GM19023 (cell line): ENCODE results near the gene TMTC2.

Experiments
- ATAC-seq: cut with Tn5 transposase; IDR thresholded peaks from one replicate; pipeline ENCODE4 v1.9.1; 2021; ENCODE audit warnings: mild to moderate bottlenecking, moderate library complexity; ENCODE audit not compliant: unreplicated experiment

Gene TMTC2

DNA sequence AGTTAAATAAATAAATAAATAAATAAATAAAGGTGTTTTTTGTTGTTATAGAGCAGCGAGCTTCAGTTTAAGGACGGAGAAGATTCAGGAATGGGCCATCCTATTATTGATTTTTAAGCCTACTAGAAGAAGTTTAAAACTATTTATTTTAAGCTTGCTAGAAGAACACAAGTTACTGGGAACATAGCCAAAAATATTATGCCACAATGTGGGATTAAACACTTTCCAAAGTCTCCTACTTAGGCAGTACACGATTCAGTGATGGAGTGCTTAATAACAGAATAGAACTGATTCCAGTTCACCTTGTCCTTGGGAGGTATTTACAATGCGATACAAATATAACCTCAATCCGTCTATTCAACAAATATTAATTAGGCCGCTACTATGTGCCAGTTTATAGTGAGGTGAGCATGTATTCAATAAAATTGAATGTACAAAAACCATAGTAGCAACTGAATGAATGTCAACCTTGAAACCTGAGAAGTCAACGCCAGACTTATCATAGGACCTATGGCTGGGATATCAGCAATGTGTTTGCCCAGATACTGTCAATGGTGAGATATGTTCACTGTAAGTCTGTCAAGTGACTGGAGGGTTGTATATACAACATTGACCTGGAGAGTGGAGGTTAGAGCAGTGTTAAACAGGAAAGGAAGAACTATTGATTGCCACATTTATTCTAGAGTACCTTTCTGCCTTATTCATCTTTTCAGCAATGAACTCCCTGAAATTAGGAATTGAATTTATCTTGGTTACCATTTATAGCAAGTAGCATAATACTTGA is 486.4 kb downstream of the TMTC2 start:
- ATAC-seq: no peak

GRCh38 chr12:83179999-83180398 is 493.3 kb downstream of the TMTC2 start:
- ATAC-seq: no peak

- ATAC-seq: no peak
Measured at GRCh38 chr12:83181074-83181473, 494.4 kb downstream of the TMTC2 start.

DNA sequence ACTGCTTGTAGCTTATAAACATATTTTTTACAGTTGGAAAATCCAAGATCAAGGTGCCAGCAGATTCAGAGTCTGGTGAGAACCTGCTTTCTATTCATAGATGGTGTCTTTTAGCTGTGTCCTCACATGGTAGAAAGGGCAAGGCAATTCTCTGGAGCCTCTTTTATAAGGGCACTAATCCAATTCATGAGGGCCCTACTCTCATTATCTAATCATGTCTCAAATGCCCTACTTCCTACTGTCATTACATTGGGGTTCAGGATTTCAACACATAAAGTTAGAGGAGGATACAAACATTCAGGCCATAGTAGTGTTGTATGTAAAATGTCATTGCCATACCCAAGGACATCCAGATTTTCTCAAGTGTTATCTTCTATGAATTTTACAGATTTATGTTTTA is 496.4 kb downstream of the TMTC2 start:
- ATAC-seq: no peak
